Epidermal melanocyte (primary cell): ENCODE results near the gene SPTB.

Experiments
- DNase-seq: peaks from one replicate; pipeline ENCODE4 v3.0.0; 2011; ENCODE audit warnings: low spot score; ENCODE audit not compliant: insufficient read length

The SPTB gene

GRCh38 chr14:64731141-64731581, 148.5 kb downstream of the SPTB start:
- DNase-seq = no peak

- DNase-seq = no peak
Measured at GRCh38 chr14:64730681-64731080, 149.0 kb downstream of the SPTB start.

GRCh38 chr14:64730061-64730440, 149.7 kb downstream of the SPTB start:
- no peak for DNase-seq

GRCh38 chr14:64729386-64730060, 150.2 kb downstream of the SPTB start:
- DNase-seq = no peak

- no peak for DNase-seq
Measured at GRCh38 chr14:64728856-64729255, 150.9 kb downstream of the SPTB start.

- DNase-seq = no peak
Measured at GRCh38 chr14:64728106-64728505, 151.6 kb downstream of the SPTB start.

- no peak for DNase-seq
Measured at GRCh38 chr14:64727551-64728071, 152.1 kb downstream of the SPTB start.

GRCh38 chr14:64726585-64726890, 153.2 kb downstream of the SPTB start:
- no peak for DNase-seq

- no peak for DNase-seq
Measured at GRCh38 chr14:64725879-64726584, 153.7 kb downstream of the SPTB start.

- DNase-seq = no peak
Measured at GRCh38 chr14:64725261-64725815, 154.4 kb downstream of the SPTB start.

- no peak for DNase-seq
Measured at GRCh38 chr14:64724578-64724930, 155.2 kb downstream of the SPTB start.

- no peak for DNase-seq
Measured at GRCh38 chr14:64723691-64724577, 155.8 kb downstream of the SPTB start.

- no peak for DNase-seq
Measured at GRCh38 chr14:64722842-64723447, 156.8 kb downstream of the SPTB start.

- no peak for DNase-seq
Measured at GRCh38 chr14:64721899-64722298, 157.8 kb downstream of the SPTB start.

GRCh38 chr14:64721391-64721791, 158.3 kb downstream of the SPTB start:
- DNase-seq = peak; percentile 57

GRCh38 chr14:64720131-64720576, 159.6 kb downstream of the SPTB start:
- DNase-seq = no peak

- no peak for DNase-seq
Measured at GRCh38 chr14:64719601-64720000, 160.1 kb downstream of the SPTB start.

- DNase-seq = no peak
Measured at GRCh38 chr14:64718762-64719161, 160.9 kb downstream of the SPTB start.

- no peak for DNase-seq
Measured at GRCh38 chr14:64717870-64718269, 161.8 kb downstream of the SPTB start.

GRCh38 chr14:64715628-64716412, 163.9 kb downstream of the SPTB start:
- peak; percentile 54 for DNase-seq
